B cell (primary cell): ENCODE results near the gene TXNRD3. TPM values are rescaled to one million over a fixed set of nuclear protein-coding genes. Genes with fewer than 3 reads are reported as not detected.

Source experiments
- ATAC-seq: fragments of 200-7000 bp; cut with Tn5 transposase; one replicate; pipeline ENCODE4 v1.10.0; 2021; ENCODE audit warnings: low read depth, mild to moderate bottlenecking, moderate number of reproducible peaks, moderate library complexity
- CTCF ChIA-PET: fragments of 350-600 bp; sonication (Branson Sonifier 250); formaldehyde crosslinking; loops from one replicate; lab custom pipeline; 2021; ENCODE audit warnings: antibody characterized with exemption, inconsistent platforms; lab: Charles Lee
- POLR2A ChIA-PET: fragments of 350-600 bp; sonication (Branson Sonifier 250); formaldehyde crosslinking; loops from one replicate; lab custom pipeline; 2021; ENCODE audit warnings: antibody characterized with exemption; lab: Charles Lee
- DNase-seq: peaks from one replicate; pipeline ENCODE4 v3.0.0; 2013
- H2AFZ ChIP-seq: 2 replicates; pipeline ENCODE4 v1.6.1; 2012; ENCODE audit warnings: mild to moderate bottlenecking, low read depth, low read length; ENCODE audit not compliant: insufficient read depth, poor library complexity, severe bottlenecking
- H3K27ac ChIP-seq, 2 donors: 1 replicate in 1 of 2; 2 replicates in 1 of 2; pipeline ENCODE4 v1.5.1; 2012 to 2013; ENCODE audit warnings: low read length in 2 of 2, mild to moderate bottlenecking in 2 of 2, moderate library complexity in 1 of 2
- H3K27me3 ChIP-seq, 4 experiments: fragments of 200-600 bp in 1 of 4; sonication (generic) in 1 of 4; replicated peaks in 1 of 4; 1 replicate in 2 of 4; 2 replicates in 2 of 4; pipeline versions ENCODE4 v1.6.1 to v1.7.0; 2013 to 2016; ENCODE audit warnings: low read length in 3 of 4, mild to moderate bottlenecking in 2 of 4, mixed read lengths in 1 of 4, moderate library complexity in 1 of 4; ENCODE audit not compliant: insufficient read depth in 4 of 4, control insufficient read depth in 3 of 4; ENCODE audit errors: control extremely low read depth in 1 of 4
- H3K36me3 ChIP-seq, 2 experiments: replicated peaks in 1 of 2; 1 replicate in 1 of 2; 2 replicates in 1 of 2; pipeline versions ENCODE4 v1.6.1 to v1.7.1; 2013; ENCODE audit warnings: low read length in 1 of 2; ENCODE audit not compliant: insufficient read depth in 2 of 2, control insufficient read depth in 1 of 2; ENCODE audit errors: control extremely low read depth in 1 of 2, extremely low read depth in 1 of 2
- H3K4me1 ChIP-seq, 2 donors: fragments of 200-600 bp in 1 of 2; sonication (generic) in 1 of 2; 1 replicate in 1 of 2; 2 replicates in 1 of 2; pipeline versions ENCODE4 v1.5.1 to v1.6.1; 2013 to 2017; ENCODE audit warnings: low read length in 2 of 2; ENCODE audit not compliant: control insufficient read depth in 2 of 2, insufficient read depth in 2 of 2
- H3K4me2 ChIP-seq: replicated peaks from 2 replicates; pipeline ENCODE3; 2012; ENCODE audit warnings: mild to moderate bottlenecking, low read depth, low read length; ENCODE audit not compliant: poor library complexity, severe bottlenecking
- H3K4me3 ChIP-seq, 5 experiments: fragments of 200-600 bp in 1 of 5; sonication (generic) in 1 of 5; 1 replicate in 3 of 5; 2 replicates in 2 of 5; pipeline versions ENCODE4 v1.5.1 to v1.7.0; 2011 to 2016; ENCODE audit warnings: low read length in 4 of 5, mild to moderate bottlenecking in 4 of 5, low read depth in 2 of 5, control low read depth in 1 of 5, moderate library complexity in 1 of 5; ENCODE audit not compliant: insufficient read depth in 1 of 5; ENCODE audit errors: control extremely low read depth in 1 of 5, extremely low read depth in 1 of 5
- H3K79me2 ChIP-seq: fragments of 200-600 bp; sonication (generic); one replicate; pipeline ENCODE4 v1.6.0; 2016; ENCODE audit warnings: low read length; ENCODE audit not compliant: control insufficient read depth, insufficient read depth
- H3K9ac ChIP-seq: fragments of 200-600 bp; sonication (generic); 2 replicates; pipeline ENCODE4 v1.6.1; 2017; ENCODE audit warnings: mild to moderate bottlenecking, low read length, moderate library complexity
- H3K9me3 ChIP-seq, 3 donors: one replicate each; pipeline versions ENCODE4 v1.6.1 to v1.7.1; 2013; ENCODE audit warnings: low read length in 2 of 3; ENCODE audit not compliant: control insufficient read depth in 2 of 3, insufficient read depth in 1 of 3; ENCODE audit errors: control extremely low read depth in 1 of 3
- H4K20me1 ChIP-seq: 2 replicates; pipeline ENCODE4 v1.6.0; 2012; ENCODE audit warnings: mild to moderate bottlenecking, low read length; ENCODE audit not compliant: insufficient read depth, control insufficient read depth, poor library complexity, severe bottlenecking
- H3K27ac Mint-ChIP-seq: one replicate; pipeline ENCODE4 v1.8.0; 2021; ENCODE audit warnings: mixed read lengths
- H3K27me3 Mint-ChIP-seq: one replicate; pipeline ENCODE4 v1.8.0; 2021; ENCODE audit warnings: mixed read lengths
- H3K4me1 Mint-ChIP-seq: one replicate; pipeline ENCODE4 v1.8.0; 2021; ENCODE audit warnings: mixed read lengths
- H3K4me3 Mint-ChIP-seq: one replicate; pipeline ENCODE4 v1.8.0; 2021; ENCODE audit warnings: mixed read lengths
- H3K9me3 Mint-ChIP-seq: one replicate; pipeline ENCODE4 v1.8.0; 2022; ENCODE audit warnings: mixed read lengths; ENCODE audit not compliant: insufficient read depth
- EZH2 ChIP-seq: IDR thresholded peaks from 2 replicates; pipeline ENCODE4 v1.6.1; 2012; ENCODE audit warnings: borderline replicate concordance, low read depth, mild to moderate bottlenecking, moderate library complexity, low read length; ENCODE audit not compliant: insufficient read depth, poor library complexity, severe bottlenecking
- WGBS: methylation state at CpG from one replicate; pipeline ENCODE4 v1.1.5; 2013; ENCODE audit warnings: missing lambda C conversion rate; ENCODE audit not compliant: insufficient coverage; 5-methylcytosine and 5-hydroxymethylcytosine counted together
- intact Hi-C: fragments of 100-400 bp; cut with micrococcal nuclease; formaldehyde crosslinking; loops from one replicate; pipeline ENCODE4 v1.10.0; 2022
- polyA plus RNA-seq: library from polyadenylated mRNA; depleted of rRNA; stranded (reverse); fragments of >200 nt; gene quantifications from 2 replicates; pipeline ENCODE4 v1.2.3, GENCODE V29; 2012
- total RNA-seq, 2 donors: library from RNA; stranded (reverse); fragments of 120-200 nt in 1 of 2; gene quantifications; 1 replicate in 1 of 2; 2 replicates in 1 of 2; pipeline versions ENCODE4 v1.2.3 to v1.2.4, GENCODE V29; 2013 to 2022
- TF ChIP-seq, protein P1 (sequence below): fragments of 200-600 bp; IDR thresholded peaks from one replicate; pipeline ENCODE4 v1.8.0; 2022; ENCODE audit warnings: antibody characterized with exemption, mild to moderate bottlenecking

Gene TXNRD3
- total and polyA plus RNA-seq, 2 donors (not counting 1 experiment from before 2014, with no cell fraction given): 0.15 to 0.99 TPM

DNA sequence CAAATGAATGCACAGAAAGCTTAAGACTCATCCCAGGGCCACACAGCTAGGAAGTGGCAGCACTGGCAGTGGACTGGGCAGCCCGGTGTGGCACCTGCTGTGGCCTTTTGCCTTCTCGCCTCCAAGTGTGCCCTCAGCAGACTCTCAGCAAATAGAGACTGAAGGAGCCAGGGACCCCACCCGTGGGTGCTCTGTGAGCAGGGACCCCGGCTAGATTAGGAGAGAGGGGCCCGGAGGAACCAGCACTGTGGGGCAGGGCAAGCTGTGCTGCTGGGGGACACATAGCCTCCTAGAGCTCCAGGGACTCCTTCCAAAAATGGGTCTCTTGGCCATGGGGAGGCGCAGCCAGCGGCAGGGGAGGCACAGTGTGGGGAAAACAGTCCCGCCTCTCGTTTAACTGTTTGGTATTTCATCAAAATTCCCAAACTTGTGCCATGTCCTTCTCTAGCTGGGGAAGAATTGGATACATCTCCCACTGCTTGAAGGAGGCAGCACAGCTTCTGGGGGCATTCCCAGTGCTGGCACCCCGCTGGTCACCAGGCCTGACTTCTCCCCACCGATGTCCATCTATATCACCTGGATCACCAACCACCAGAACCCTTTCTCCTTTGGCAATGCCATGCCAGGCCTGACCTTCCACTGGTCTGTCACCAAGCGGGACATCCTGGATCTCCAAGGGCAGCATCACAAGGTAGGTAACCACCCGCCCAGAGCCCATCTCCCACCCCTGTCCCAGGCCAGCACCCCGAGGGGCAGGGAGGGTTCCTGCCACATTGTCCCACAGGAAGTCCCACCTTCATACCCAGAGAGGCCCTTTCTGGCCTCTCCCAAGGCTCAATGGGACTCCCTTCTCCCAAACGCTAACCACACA, 12.0 kb upstream of the TXNRD3 start:
- TF ChIP-seq EZH2: no peak
- TF ChIP-seq, protein P1, sequence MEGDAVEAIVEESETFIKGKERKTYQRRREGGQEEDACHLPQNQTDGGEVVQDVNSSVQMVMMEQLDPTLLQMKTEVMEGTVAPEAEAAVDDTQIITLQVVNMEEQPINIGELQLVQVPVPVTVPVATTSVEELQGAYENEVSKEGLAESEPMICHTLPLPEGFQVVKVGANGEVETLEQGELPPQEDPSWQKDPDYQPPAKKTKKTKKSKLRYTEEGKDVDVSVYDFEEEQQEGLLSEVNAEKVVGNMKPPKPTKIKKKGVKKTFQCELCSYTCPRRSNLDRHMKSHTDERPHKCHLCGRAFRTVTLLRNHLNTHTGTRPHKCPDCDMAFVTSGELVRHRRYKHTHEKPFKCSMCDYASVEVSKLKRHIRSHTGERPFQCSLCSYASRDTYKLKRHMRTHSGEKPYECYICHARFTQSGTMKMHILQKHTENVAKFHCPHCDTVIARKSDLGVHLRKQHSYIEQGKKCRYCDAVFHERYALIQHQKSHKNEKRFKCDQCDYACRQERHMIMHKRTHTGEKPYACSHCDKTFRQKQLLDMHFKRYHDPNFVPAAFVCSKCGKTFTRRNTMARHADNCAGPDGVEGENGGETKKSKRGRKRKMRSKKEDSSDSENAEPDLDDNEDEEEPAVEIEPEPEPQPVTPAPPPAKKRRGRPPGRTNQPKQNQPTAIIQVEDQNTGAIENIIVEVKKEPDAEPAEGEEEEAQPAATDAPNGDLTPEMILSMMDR: no peak
- Mint-ChIP-seq H3K4me3 (no peak overlapping the region), H3K27ac (no peak overlapping the region), H3K4me1 (no peaks in the 10 kb centered on the region), H3K9me3 (peaks cover 2% of the 10 kb centered on the region), H3K27me3 (peaks cover 6% of the 10 kb centered on the region)
- Histone ChIP-seq H4K20me1 (no peaks in the 10 kb centered on the region), H3K9me3 (peaks cover 3 to 16% (median 10%) of the 10 kb centered on the region in 3 donors), H3K79me2 (no peaks in the 10 kb centered on the region), H3K36me3 (no peaks in the 10 kb centered on the region), H3K27me3 (peaks cover 0 to 8% (median 0%) of the 10 kb centered on the region in 4 experiments), H3K4me3 (no peak overlapping the region), H3K27ac (no peak overlapping the region), H2AFZ (no peak overlapping the region), H3K4me2 (no peak overlapping the region), H3K9ac (no peak overlapping the region), H3K4me1 (peaks cover 0 to 3% of the 10 kb centered on the region in 2 donors)
- no peak for DNase-seq
- POLR2A ChIA-PET: no interaction called here
- ATAC-seq: no peak
- CTCF ChIA-PET: no interaction called here
- WGBS: 89% methylated on average over 14 of the region's 15 CpGs
- intact Hi-C loops: no loop called here
